ENCODE measurements around the gene TTC21A. TPM values are rescaled to one million over a fixed set of nuclear protein-coding genes. Genes with fewer than 3 reads are reported as not detected.
A peak's percentile ranks its signal among the peaks of the same experiment; 100 is the strongest.
"Not testable (repeated sequence)": the region's sequence is repeated elsewhere in the genome, so short reads cannot be mapped to it uniquely, and the experiment has no call there.

The TTC21A gene
- total RNA-seq, result 10 to 100 TPM in 2 of 3 donors, 1 to 10 TPM in 1; 5.9 to 16.1 (median 13.1) TPM

DNA sequence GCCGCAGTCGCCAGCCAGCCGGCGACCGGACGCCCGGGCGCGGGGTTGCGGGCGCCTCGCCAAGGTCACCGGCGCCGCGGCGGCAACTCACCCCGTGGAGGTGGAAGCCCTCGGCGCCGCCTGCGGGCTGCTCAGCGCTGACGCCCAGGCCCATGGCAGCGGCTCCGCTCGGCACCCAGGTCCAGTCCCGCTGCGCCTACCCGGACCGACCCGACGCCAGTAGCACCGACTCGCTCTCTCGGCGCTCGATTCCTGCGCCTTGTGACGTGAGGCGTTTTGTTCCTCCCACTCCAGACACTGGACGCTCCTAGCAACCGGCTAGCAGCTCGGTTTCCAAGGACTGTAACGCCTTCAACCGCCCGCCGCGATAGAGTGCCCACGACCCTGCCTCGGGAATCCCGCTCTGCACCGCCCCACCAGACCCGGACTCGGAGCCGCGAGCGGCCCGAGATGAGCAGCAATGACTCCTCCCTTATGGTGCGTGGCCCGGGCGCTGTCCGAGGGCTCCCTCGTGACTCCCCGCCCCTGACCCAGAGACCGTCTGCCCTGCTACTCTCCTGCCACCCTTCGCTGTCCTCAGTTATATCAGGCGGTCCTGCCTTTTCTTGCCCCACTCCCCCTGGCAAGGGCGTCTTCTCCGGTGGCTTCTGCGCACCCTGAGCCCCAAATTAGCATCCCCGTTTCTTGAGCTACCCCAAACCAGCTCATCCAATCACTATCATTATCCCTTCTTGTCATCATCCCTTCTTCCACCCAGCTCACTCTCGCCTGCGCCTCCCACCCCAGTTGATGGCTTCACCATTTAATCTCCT lies at the start of gene TTC21A, which contains the start of gene GORASP1:
TTC21A (plus strand) TSS at position 293 of the 812 bp plus-strand sequence; CDS start at position 451, 158 bp downstream.
GORASP1 (minus strand) TSS at position 240 of the 812 bp plus-strand sequence; CDS start at position 154, 86 bp downstream.
- H3K36me3 ChIP-seq, result no peaks in the 10 kb centered on the region
- H3K4me3 ChIP-seq, result peak within 1 kb of the TSS; percentile 80 to 99 (median 82)
- H3K9me3 ChIP-seq, result no peaks in the 10 kb centered on the region
- intact Hi-C loops (cut with DNase I; ENCODE audit: low total_unique reads), result loop anchor here (10.0 kb wide), 1 partner anchor 187 kb away; no protein-coding TSS in a partner anchor
- TF ChIP-seq POLR2AphosphoS5 (IDR thresholded peaks at IDR 0.05) (peak; percentile 40 to 82 (median 49)), POLR2A (IDR thresholded peaks at IDR 0.05) (peak; percentile 52), CTCF (IDR thresholded peaks at IDR 0.05) (no peak)
- DNase-seq (ENCODE audit: low spot score in 2 of 2), result peak; percentile 84
- no peaks in the 10 kb centered on the region for H3K27me3 ChIP-seq
- H3K27ac ChIP-seq, result peak within 1 kb of the TSS; percentile 97 to 100
- H3K4me1 ChIP-seq, result peaks cover 8 to 37% of the 10 kb centered on the region in 2 donors

- H3K36me3 ChIP-seq; H3K27me3 ChIP-seq; H3K4me3 ChIP-seq; intact Hi-C loops (cut with DNase I; ENCODE audit: low total_unique reads); H3K27ac ChIP-seq; H3K9me3 ChIP-seq; DNase-seq (ENCODE audit: low spot score in 2 of 2); H3K4me1 ChIP-seq: not testable (repeated sequence)
These were observed 46.3 kb upstream of the TTC21A start for GRCh38 chr3:39061228-39061627.

DNA sequence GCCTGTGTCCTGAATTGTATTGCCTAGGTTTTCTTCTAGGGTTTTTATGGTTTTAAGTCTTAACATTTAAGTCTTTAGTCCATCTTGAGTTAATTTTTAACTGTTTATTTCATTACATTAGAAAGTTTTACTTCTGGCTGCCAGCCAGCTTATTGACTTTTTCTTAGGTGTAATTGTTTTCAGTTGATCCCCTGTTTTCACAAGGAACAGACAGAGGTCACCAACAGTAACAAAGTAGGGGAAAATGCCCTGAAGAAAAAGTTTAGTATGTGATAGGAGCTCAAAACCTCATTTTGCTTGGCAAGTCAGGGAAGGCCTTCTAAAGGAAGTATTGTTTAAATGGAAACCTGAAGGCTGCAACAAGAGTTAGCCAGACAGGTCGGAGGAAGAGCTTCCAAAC lies 45.3 kb upstream of the TTC21A start:
- Histone ChIP-seq H3K4me1 (no peaks in the 10 kb centered on the region), H3K27ac (no peak overlapping the region)
- DNase-seq (ENCODE audit: low spot score in 2 of 2), result no peak

DNA sequence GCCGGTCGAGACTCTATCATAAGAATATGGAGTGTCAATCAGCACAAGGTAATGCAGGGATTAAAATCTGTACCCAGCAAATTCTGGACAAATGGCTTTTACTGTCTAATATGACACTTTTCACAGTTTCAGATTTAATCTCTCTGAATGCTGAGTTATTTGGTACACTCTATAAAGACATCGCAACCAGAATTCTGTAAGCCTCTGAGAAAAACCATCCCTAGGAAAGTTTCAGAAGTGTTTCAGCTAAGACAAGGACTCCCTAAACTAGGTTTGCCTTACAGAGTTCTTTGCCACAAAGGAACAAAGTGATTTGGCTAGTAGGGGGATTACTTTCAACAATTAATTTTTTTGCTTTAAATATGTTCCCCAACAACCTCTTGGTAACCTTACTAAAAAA lies 44.3 kb upstream of the TTC21A start:
- no peak for DNase-seq (ENCODE audit: low spot score in 2 of 2)
- Histone ChIP-seq H3K4me3 (no peak overlapping the region), H3K9me3 (no peaks in the 10 kb centered on the region), H3K27me3 (no peaks in the 10 kb centered on the region), H3K4me1 (no peaks in the 10 kb centered on the region), H3K27ac (no peak overlapping the region), H3K36me3 (no peaks in the 10 kb centered on the region)
- TF ChIP-seq POLR2AphosphoS5 (IDR thresholded peaks at IDR 0.05), result no peak
- no peak for TF ChIP-seq POLR2A (IDR thresholded peaks at IDR 0.05)
- intact Hi-C loops (cut with DNase I; ENCODE audit: low total_unique reads), result no loop called here

More for the DNA sequence above, 45.3 kb upstream of the TTC21A start:
- TF ChIP-seq POLR2AphosphoS5 (IDR thresholded peaks at IDR 0.05) (no peak), CTCF (IDR thresholded peaks at IDR 0.05) (no peak), POLR2A (IDR thresholded peaks at IDR 0.05) (no peak)
- intact Hi-C loops (cut with DNase I; ENCODE audit: low total_unique reads), result no loop called here
- Histone ChIP-seq H3K9me3 (no peaks in the 10 kb centered on the region), H3K4me3 (no peak overlapping the region), H3K27me3 (no peaks in the 10 kb centered on the region), H3K36me3 (no peaks in the 10 kb centered on the region)

- H3K4me3 ChIP-seq, result no peak overlapping the region
- no peaks in the 10 kb centered on the region for H3K36me3 ChIP-seq
- DNase-seq (ENCODE audit: low spot score in 2 of 2), result no peak
- no peaks in the 10 kb centered on the region for H3K4me1 ChIP-seq
- no peak for TF ChIP-seq CTCF (IDR thresholded peaks at IDR 0.05)
- no peak for TF ChIP-seq POLR2A (IDR thresholded peaks at IDR 0.05)
- TF ChIP-seq POLR2AphosphoS5 (IDR thresholded peaks at IDR 0.05), result no peak
- intact Hi-C loops (cut with DNase I; ENCODE audit: low total_unique reads), result no loop called here
- H3K27me3 ChIP-seq, result no peaks in the 10 kb centered on the region
- H3K9me3 ChIP-seq, result no peaks in the 10 kb centered on the region
- no peak overlapping the region for H3K27ac ChIP-seq
These were observed 42.8 kb upstream of the TTC21A start for GRCh38 chr3:39064646-39065045.

- TF ChIP-seq POLR2A (IDR thresholded peaks at IDR 0.05) (no peak), POLR2AphosphoS5 (IDR thresholded peaks at IDR 0.05) (no peak), CTCF (IDR thresholded peaks at IDR 0.05) (no peak)
- H3K9me3 ChIP-seq, result no peaks in the 10 kb centered on the region
- no peak overlapping the region for H3K4me3 ChIP-seq
- intact Hi-C loops (cut with DNase I; ENCODE audit: low total_unique reads), result no loop called here
- H3K36me3 ChIP-seq, result no peaks in the 10 kb centered on the region
- no peaks in the 10 kb centered on the region for H3K27me3 ChIP-seq
- no peak overlapping the region for H3K27ac ChIP-seq
- no peak for DNase-seq (ENCODE audit: low spot score in 2 of 2)
- no peaks in the 10 kb centered on the region for H3K4me1 ChIP-seq
These were observed 42.3 kb upstream of the TTC21A start for GRCh38 chr3:39065197-39065596.

All from breast epithelium (tissue), 4 donors.